HepG2 (cell line): ENCODE measurements around the gene CAMK2D. TPM values are rescaled to one million over a fixed set of nuclear protein-coding genes. Genes with fewer than 3 reads are reported as not detected.
A peak's percentile ranks its signal among the peaks of the same experiment; 100 is the strongest.

Experiments
- ARID2 ChIP-seq: sonication (generic); formaldehyde crosslinking; IDR thresholded peaks from 2 replicates; pipeline ENCODE4 v1.8.1; 2022; ENCODE audit warnings: mild to moderate bottlenecking, missing genetic modification reagents, borderline replicate concordance
- ARNT2 ChIP-seq: sonication (generic); formaldehyde crosslinking; IDR thresholded peaks from 2 replicates; pipeline ENCODE4 v1.8.0; 2022; ENCODE audit warnings: mild to moderate bottlenecking, low read depth, missing genetic modification reagents, moderate library complexity
- EZH2 ChIP-seq: conservative IDR thresholded peaks from 2 replicates; pipeline ENCODE4 v1.6.1; 2012; ENCODE audit warnings: mild to moderate bottlenecking, low read depth, low read length, moderate library complexity
- IRF2 ChIP-seq: IDR thresholded peaks from 2 replicates; pipeline ENCODE4 v1.6.1; 2018; ENCODE audit warnings: missing genetic modification reagents, missing compliant biosample characterization
- JUND ChIP-seq: sonication (generic); formaldehyde crosslinking; IDR thresholded peaks from 2 replicates; pipeline ENCODE4 v1.8.0; 2022; ENCODE audit warnings: mild to moderate bottlenecking, missing genetic modification reagents
- MEF2D ChIP-seq: sonication (generic); formaldehyde crosslinking; IDR thresholded peaks from 2 replicates; pipeline ENCODE4 v1.5.1; 2020; ENCODE audit warnings: mild to moderate bottlenecking, missing genetic modification reagents
- NFYB ChIP-seq: sonication (generic); formaldehyde crosslinking; IDR thresholded peaks from 2 replicates; pipeline ENCODE4 v1.4.0; 2020; ENCODE audit warnings: missing genetic modification reagents
- NKX3-1 ChIP-seq: sonication (generic); formaldehyde crosslinking; IDR thresholded peaks from 2 replicates; pipeline ENCODE4 v1.5.0; 2020; ENCODE audit warnings: missing genetic modification reagents
- PAX8 ChIP-seq: sonication (generic); formaldehyde crosslinking; IDR thresholded peaks from 2 replicates; pipeline ENCODE4 v1.8.0; 2022; ENCODE audit warnings: mild to moderate bottlenecking, missing genetic modification reagents, borderline replicate concordance
- SMAD3 ChIP-seq: sonication (generic); formaldehyde crosslinking; IDR thresholded peaks from 2 replicates; pipeline ENCODE4 v1.4.0; 2020; ENCODE audit warnings: missing genetic modification reagents
- TAF1 ChIP-seq: sonication (generic); formaldehyde crosslinking; IDR thresholded peaks from 2 replicates; pipeline ENCODE4 v1.4.0; 2020; ENCODE audit warnings: missing genetic modification reagents
- TBX2 ChIP-seq: sonication (generic); formaldehyde crosslinking; IDR thresholded peaks from 2 replicates; pipeline ENCODE4 v1.5.0; 2020; ENCODE audit warnings: missing genetic modification reagents, mild to moderate bottlenecking, borderline replicate concordance
- ZNF101 ChIP-seq: sonication (generic); formaldehyde crosslinking; IDR thresholded peaks from 2 replicates; pipeline ENCODE4 v1.4.0; 2020; ENCODE audit warnings: mild to moderate bottlenecking, low read depth, missing genetic modification reagents, borderline replicate concordance
- ZNF143 ChIP-seq: sonication (generic); formaldehyde crosslinking; IDR thresholded peaks from 2 replicates; pipeline ENCODE4 v1.4.0; 2020; ENCODE audit warnings: missing genetic modification reagents
- ZNF660 ChIP-seq: sonication (generic); formaldehyde crosslinking; IDR thresholded peaks from 2 replicates; pipeline ENCODE4 v1.5.1; 2020; ENCODE audit warnings: mild to moderate bottlenecking, low read depth, missing genetic modification reagents, borderline replicate concordance
- ZNF776 ChIP-seq: sonication (generic); formaldehyde crosslinking; IDR thresholded peaks from 2 replicates; pipeline ENCODE4 v1.4.0; 2020; ENCODE audit warnings: mild to moderate bottlenecking, missing genetic modification reagents
- polyA plus RNA-seq, 8 experiments: library from polyadenylated mRNA; depleted of rRNA in 3 of 8; stranded (reverse) in 7 of 8; unstranded in 1 of 8; fragments of >200 nt; fragmentation: Illumina TruSeq in 4 of 8; extraction: Trizol in 4 of 8; gene quantifications; 2 replicates each; pipeline versions ENCODE4 v1.2.1 to v1.2.3, GENCODE V29; 2011 to 2016; ENCODE audit warnings: low read depth in 4 of 8, missing spikeins in 1 of 8, mixed read lengths in 1 of 8; ENCODE audit not compliant: insufficient read depth in 1 of 8
- total RNA-seq, 5 experiments: library from RNA; depleted of rRNA; stranded (reverse); fragments of >200 nt; fragmentation: Illumina TruSeq; extraction: Trizol; gene quantifications; 2 replicates each; pipeline ENCODE4 v1.2.3, GENCODE V29; 2016; ENCODE audit warnings: low read depth in 1 of 5
- TF ChIP-seq, protein P1 (sequence below): sonication (generic); formaldehyde crosslinking; IDR thresholded peaks from 2 replicates; pipeline ENCODE4 v1.4.0; 2020; ENCODE audit warnings: missing genetic modification reagents, borderline replicate concordance
- TF ChIP-seq, protein P2 (sequence below): sonication (generic); formaldehyde crosslinking; IDR thresholded peaks from 2 replicates; pipeline ENCODE4 v1.9.0; 2021; ENCODE audit warnings: missing genetic modification reagents, borderline replicate concordance
- TF ChIP-seq, protein P3 (sequence below): sonication (generic); formaldehyde crosslinking; IDR thresholded peaks from 2 replicates; pipeline ENCODE4 v1.9.0; 2022; ENCODE audit warnings: missing genetic modification reagents, mild to moderate bottlenecking, borderline replicate concordance
- TF ChIP-seq, protein P4 (sequence below): sonication (generic); formaldehyde crosslinking; IDR thresholded peaks from 2 replicates; pipeline ENCODE4 v1.4.0; 2020; ENCODE audit warnings: missing genetic modification reagents

Gene CAMK2D
- total and polyA plus RNA-seq, 2 of the 13 experiments (the other 11 are each of a cell fraction or from before 2014, with no cell fraction given), result 18.0 to 65.4 TPM

DNA sequence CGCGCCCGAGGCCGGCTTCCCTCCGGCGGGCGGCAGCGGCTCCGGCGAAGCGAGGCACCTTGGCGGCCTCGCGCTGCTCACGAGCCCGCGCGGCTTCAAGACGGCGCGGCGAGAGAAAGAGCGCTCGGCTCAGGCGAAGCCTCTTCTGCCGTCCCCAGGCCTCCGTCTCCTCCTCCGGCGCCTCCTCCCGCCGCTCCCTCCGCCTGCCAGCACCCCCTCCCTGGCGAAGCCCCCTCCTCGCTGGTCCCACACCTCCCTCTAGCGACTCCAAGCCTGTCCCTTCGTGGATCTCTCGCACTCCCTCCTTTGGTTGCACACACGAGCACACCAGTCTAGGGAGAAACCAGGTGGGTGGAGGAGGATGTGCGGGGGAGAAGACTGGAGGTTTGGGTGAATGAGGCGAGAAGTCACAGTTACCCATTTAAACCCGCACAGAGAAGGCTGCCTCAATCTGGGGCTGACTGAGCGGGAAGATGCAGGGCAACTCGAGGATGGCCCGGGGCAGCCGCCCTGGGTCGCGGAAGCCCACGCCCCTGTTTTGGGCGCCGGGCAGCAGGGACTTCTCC, at the start of gene CAMK2D (continued):
- TF ChIP-seq, protein P1, sequence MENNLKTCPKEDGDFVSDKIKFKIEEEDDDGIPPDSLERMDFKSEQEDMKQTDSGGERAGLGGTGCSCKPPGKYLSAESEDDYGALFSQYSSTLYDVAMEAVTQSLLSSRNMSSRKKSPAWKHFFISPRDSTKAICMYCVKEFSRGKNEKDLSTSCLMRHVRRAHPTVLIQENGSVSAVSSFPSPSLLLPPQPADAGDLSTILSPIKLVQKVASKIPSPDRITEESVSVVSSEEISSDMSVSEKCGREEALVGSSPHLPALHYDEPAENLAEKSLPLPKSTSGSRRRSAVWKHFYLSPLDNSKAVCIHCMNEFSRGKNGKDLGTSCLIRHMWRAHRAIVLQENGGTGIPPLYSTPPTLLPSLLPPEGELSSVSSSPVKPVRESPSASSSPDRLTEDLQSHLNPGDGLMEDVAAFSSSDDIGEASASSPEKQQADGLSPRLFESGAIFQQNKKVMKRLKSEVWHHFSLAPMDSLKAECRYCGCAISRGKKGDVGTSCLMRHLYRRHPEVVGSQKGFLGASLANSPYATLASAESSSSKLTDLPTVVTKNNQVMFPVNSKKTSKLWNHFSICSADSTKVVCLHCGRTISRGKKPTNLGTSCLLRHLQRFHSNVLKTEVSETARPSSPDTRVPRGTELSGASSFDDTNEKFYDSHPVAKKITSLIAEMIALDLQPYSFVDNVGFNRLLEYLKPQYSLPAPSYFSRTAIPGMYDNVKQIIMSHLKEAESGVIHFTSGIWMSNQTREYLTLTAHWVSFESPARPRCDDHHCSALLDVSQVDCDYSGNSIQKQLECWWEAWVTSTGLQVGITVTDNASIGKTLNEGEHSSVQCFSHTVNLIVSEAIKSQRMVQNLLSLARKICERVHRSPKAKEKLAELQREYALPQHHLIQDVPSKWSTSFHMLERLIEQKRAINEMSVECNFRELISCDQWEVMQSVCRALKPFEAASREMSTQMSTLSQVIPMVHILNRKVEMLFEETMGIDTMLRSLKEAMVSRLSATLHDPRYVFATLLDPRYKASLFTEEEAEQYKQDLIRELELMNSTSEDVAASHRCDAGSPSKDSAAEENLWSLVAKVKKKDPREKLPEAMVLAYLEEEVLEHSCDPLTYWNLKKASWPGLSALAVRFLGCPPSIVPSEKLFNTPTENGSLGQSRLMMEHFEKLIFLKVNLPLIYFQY (CRISPR knock-in tag), result 0 out of 2 replicates have a peak, but pooled peaks have one; percentile 36
- no peak; the same call in 1 of the 2 replicates for TF ChIP-seq ARID2 (CRISPR knock-in tag)
- no peak for TF ChIP-seq NFYB (CRISPR knock-in tag)
- TF ChIP-seq, protein P2, sequence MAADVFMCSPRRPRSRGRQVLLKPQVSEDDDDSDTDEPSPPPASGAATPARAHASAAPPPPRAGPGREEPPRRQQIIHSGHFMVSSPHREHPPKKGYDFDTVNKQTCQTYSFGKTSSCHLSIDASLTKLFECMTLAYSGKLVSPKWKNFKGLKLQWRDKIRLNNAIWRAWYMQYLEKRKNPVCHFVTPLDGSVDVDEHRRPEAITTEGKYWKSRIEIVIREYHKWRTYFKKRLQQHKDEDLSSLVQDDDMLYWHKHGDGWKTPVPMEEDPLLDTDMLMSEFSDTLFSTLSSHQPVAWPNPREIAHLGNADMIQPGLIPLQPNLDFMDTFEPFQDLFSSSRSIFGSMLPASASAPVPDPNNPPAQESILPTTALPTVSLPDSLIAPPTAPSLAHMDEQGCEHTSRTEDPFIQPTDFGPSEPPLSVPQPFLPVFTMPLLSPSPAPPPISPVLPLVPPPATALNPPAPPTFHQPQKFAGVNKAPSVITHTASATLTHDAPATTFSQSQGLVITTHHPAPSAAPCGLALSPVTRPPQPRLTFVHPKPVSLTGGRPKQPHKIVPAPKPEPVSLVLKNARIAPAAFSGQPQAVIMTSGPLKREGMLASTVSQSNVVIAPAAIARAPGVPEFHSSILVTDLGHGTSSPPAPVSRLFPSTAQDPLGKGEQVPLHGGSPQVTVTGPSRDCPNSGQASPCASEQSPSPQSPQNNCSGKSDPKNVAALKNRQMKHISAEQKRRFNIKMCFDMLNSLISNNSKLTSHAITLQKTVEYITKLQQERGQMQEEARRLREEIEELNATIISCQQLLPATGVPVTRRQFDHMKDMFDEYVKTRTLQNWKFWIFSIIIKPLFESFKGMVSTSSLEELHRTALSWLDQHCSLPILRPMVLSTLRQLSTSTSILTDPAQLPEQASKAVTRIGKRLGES (CRISPR knock-in tag), result no peak
- 0 out of 2 replicates have a peak, but pooled peaks have one; percentile 53 for TF ChIP-seq MEF2D (CRISPR knock-in tag)
- 0 out of 2 replicates have a peak, but pooled peaks have one; percentile 15 for TF ChIP-seq SMAD3 (CRISPR knock-in tag)
- no peak for TF ChIP-seq ZNF143 (CRISPR knock-in tag)
- 0 out of 2 replicates have a peak, but pooled peaks have one; percentile 17 for TF ChIP-seq TBX2 (CRISPR knock-in tag)
- TF ChIP-seq ZNF660 (CRISPR knock-in tag), result no peak
- no peak for TF ChIP-seq EZH2
- 0 out of 2 replicates have a peak, but pooled peaks have one; percentile 47 for TF ChIP-seq ARNT2 (CRISPR knock-in tag)
- 0 out of 2 replicates have a peak, but pooled peaks have one; percentile 49 for TF ChIP-seq JUND (CRISPR knock-in tag)
- TF ChIP-seq TAF1 (CRISPR knock-in tag), result no peak; the same call in 1 of the 2 replicates
- TF ChIP-seq, protein P3, sequence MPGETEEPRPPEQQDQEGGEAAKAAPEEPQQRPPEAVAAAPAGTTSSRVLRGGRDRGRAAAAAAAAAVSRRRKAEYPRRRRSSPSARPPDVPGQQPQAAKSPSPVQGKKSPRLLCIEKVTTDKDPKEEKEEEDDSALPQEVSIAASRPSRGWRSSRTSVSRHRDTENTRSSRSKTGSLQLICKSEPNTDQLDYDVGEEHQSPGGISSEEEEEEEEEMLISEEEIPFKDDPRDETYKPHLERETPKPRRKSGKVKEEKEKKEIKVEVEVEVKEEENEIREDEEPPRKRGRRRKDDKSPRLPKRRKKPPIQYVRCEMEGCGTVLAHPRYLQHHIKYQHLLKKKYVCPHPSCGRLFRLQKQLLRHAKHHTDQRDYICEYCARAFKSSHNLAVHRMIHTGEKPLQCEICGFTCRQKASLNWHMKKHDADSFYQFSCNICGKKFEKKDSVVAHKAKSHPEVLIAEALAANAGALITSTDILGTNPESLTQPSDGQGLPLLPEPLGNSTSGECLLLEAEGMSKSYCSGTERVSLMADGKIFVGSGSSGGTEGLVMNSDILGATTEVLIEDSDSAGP (CRISPR knock-in tag), result no peak; the same call in none of the 2 replicates
- TF ChIP-seq NKX3-1 (CRISPR knock-in tag), result no peak
- peak; percentile 51; the same call in 1 of the 2 replicates for TF ChIP-seq IRF2 (CRISPR knock-in tag)
- no peak for TF ChIP-seq ZNF776 (CRISPR knock-in tag)
- 0 out of 2 replicates have a peak, but pooled peaks have one; percentile 41 for TF ChIP-seq PAX8 (CRISPR knock-in tag)
- TF ChIP-seq, protein P4, sequence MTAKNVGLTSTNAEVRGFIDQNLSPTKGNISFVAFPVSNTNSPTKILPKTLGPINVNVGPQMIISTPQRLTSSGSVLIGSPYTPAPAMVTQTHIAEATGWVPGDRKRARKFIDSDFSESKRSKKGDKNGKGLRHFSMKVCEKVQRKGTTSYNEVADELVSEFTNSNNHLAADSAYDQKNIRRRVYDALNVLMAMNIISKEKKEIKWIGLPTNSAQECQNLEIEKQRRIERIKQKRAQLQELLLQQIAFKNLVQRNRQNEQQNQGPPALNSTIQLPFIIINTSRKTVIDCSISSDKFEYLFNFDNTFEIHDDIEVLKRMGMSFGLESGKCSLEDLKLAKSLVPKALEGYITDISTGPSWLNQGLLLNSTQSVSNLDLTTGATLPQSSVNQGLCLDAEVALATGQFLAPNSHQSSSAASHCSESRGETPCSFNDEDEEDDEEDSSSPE, result 0 out of 2 replicates have a peak, but pooled peaks have one; percentile 18
- no peak for TF ChIP-seq ZNF101
